Head of caudate nucleus (tissue), 42 donors: ENCODE results near the gene SCN4A.

Experiments
- DNase-seq, 42 donors: peaks; one replicate each; pipeline versions ENCODE4 v3.0.0 to v3.0.0-alpha.2; 2020 to 2021; ENCODE audit warnings: mixed read lengths in 7 of 42
- intact Hi-C: fragments of 100-400 bp; cut with DNase I; formaldehyde crosslinking; loops from one replicate; pipeline ENCODE4 v1.15.0; 2022

The SCN4A gene

DNA sequence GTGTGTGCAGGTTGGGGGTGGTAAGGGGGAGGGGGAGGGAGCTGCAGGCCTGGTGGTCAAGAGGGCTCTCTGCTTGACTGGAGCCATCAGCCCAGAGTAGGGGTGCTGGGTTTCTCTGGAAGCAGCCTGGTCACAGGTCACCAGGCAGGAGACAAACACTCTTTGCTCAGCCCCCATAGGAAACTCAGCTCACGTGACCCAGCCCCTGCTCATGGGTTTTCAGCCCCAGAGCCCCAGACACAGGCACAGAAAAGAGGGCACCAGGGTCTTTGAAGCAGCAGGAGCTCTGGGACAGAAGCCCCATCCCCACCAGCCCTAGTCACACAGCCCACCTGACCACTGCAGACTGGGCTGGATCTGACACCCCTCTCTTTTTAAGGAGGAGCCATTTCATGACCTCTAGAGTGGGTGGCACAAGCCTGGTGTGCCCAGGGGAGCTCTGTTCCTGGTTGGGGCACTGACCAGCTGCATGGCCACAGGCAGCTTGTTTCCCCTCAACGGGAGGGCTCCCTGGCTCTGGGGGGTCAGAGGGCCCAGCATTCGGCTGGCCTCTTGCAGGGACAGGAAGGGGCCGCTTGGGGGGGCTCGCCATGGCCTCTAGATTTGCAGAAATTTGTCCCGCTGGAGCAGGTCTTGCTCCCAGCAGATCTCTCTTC, 26.8 kb downstream of the SCN4A start:
- intact Hi-C loops = no loop called here
- no peak for DNase-seq

- DNase-seq = no peak
- intact Hi-C loops = no loop called here
These were observed 27.8 kb downstream of the SCN4A start for GRCh38 chr17:63944736-63945499.

GRCh38 chr17:63943745-63944144, 29.0 kb downstream of the SCN4A start:
- intact Hi-C loops = no loop called here
- DNase-seq = no peak

GRCh38 chr17:63942309-63942985, 30.3 kb downstream of the SCN4A start:
- DNase-seq = no peak
- intact Hi-C loops = no loop called here

DNA sequence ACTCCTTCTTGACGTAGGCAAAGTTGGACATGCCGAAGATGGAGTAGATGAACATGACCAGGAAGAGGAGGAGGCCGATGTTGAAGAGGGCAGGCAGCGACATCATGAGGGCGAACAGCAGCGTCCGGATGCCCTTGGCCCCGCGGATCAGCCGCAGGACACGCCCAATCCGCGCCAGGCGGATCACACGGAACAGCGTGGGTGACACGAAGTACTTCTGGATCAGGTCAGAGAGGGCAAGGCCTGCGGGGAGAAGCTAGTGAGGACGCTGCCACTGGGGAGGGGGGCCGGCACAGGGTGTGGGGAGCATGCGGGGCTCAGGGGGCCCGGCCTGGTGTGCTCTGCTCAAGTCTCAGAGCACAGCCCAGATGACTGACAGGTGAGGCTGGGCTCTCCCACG, 31.0 kb downstream of the SCN4A start:
- no peak for DNase-seq
- intact Hi-C loops = no loop called here

DNA sequence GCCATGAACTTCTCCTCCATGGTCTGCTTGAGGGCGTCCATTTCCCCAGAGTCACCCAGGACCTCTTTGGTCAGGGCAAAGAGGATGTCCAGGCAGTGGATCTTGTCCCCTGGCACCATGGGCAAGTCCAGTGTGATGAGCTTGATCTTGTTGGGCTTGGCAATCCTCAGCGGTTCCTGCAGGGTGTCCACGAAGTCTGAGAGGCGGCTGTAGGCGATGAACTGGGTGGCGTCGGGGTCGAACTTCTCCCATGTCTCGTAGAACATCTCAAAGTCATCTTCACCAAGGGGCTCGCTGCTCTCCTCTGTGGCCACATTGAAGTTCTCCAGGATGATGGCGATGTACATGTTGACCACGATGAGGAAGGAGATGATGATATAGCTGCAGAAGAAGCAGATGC, 31.6 kb downstream of the SCN4A start:
- DNase-seq = no peak
- intact Hi-C loops = no loop called here

DNA sequence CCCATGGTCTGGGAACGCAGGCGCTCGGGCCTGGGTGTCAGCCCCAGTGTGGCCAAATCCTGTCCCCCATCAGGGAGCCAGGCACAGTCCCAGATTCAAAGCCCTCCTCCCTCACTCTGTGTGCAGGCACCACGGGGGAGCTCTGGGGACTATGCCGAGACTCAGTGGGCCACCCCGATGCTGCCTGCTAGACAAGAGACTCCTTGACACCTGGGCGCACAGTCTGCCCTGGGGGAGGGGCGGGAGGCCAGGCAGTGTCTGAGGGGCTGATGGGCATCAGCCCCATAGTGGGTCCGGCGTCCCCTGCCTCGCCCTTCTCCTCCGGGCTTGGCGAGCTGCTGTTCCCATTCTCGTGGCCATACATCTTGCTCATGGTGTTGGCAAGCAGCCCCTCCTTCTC, 32.1 kb downstream of the SCN4A start:
- intact Hi-C loops = no loop called here
- no peak for DNase-seq

- intact Hi-C loops = no loop called here
- DNase-seq = no peak
These were observed 32.8 kb downstream of the SCN4A start for GRCh38 chr17:63939884-63940283.

DNA sequence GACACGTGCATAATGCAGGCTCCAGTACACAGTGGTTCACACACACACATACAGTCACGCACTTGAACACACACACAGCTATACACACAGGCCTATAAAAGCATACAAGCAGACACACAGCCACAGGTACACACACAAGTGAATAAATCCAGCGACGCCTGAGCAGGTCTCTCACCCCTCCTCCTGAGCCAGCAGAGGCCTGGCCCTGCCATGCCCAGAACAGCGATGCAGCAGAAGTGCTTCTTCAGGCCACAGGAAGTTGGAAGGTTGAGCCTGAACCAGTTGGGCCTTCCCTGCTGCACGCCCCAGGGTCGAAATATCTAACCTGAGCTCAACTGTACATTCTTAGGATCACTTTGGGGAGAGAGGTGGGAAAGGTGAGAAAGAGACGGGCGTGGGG, 33.3 kb downstream of the SCN4A start:
- no peak for DNase-seq
- intact Hi-C loops = no loop called here

DNA sequence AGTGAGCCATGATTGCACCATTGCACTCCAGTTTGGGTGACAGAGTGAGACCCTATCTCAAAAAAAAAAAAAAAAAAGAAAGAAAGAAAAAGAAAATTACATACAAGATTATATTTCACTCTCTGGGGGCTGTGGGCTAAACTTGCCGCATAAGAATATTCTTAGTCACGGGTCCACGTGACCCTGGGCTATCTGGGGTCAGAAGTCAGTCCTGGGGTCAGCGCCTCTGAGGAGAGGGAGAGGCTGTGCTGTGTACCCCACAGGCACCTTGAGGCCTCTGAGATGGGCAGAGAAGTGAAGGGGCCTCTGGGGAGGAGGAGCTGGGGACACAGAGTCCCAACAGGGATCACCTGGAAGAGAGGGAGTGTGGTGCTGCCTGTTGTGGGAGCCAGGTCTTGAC, 34.8 kb downstream of the SCN4A start:
- intact Hi-C loops = no loop called here
- no peak for DNase-seq

GRCh38 chr17:63937319-63937718, 35.4 kb downstream of the SCN4A start:
- intact Hi-C loops = no loop called here
- DNase-seq = no peak

GRCh38 chr17:63934183-63935112, 38.3 kb downstream of the SCN4A start:
- no peak for DNase-seq
- intact Hi-C loops = no loop called here

- intact Hi-C loops = no loop called here
- DNase-seq = no peak
These were observed 39.1 kb downstream of the SCN4A start for GRCh38 chr17:63933598-63933997.

DNA sequence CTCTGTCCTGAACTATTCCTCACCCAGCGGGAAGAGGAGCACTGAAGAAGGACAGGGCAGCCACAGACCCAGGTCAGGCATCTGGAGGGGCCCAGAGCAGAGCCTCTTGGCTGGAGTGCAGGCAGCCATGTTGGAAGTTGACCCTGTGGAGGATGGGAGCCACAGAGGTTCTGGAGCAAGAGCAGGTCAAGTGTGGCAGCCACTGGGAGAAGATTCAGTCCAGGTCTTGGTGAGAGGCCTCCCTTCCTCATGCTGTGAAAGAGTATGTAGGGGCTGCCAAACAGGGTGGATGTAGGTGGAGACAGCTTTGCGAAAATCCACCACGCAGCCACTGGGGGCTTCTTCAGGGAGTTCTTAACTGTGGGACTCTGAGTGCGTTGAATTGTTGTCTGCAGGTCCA, 40.0 kb downstream of the SCN4A start:
- intact Hi-C loops = no loop called here
- no peak for DNase-seq

DNA sequence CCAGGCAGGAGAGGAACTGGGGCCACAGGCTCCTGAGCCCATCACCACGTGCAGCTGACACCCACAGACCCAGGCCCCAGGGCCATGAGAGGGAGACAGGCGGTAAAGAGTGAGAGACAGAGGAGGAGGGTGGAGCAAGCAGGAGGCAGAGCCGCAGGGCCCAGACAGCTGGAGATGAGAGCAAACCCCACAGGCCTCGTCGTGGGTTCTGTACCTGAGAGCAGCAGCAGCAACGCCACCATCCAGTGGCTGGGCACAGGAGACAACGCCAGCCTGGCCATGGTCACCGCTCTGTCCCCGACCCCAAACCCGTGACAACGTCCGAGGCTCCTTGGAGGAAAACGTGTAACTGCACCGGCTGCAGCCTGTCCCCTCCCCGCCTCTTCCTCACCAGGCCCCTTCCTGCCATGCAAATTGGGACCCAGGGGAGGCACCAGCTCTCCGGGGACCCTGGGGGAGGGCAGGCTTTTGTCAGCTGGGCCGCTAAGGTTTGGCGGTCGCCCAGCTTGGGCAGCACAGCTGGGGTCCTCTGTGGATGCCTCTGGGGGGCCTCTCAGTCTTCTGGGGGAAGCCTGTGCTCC, 40.6 kb downstream of the SCN4A start, which contains the start of gene CD79B:
Gene CD79B (minus strand): TSS at position 351 of the 581 bp plus-strand sequence. CDS start 70 bp downstream, at position 281.
- intact Hi-C loops = no loop called here
- DNase-seq = peak in 1 of 42 donors; percentile 24

- intact Hi-C loops = no loop called here
- peak in 22 of 42 donors; percentile 6 to 58 (median 22) for DNase-seq
These were observed 41.7 kb downstream of the SCN4A start for GRCh38 chr17:63930951-63931575.

- intact Hi-C loops = no loop called here
- no peak for DNase-seq
These were observed 42.6 kb downstream of the SCN4A start for GRCh38 chr17:63929860-63930766.
